Keratinocyte (primary cell): Measurements from ENCODE around the gene GNAS-AS1. TPM values are rescaled to one million over a fixed set of nuclear protein-coding genes. Genes with fewer than 3 reads are reported as not detected.

Experiments
- DNase-seq: peaks from one replicate; pipeline ENCODE4 v3.0.0-alpha.2; 2011; ENCODE audit warnings: low read depth, missing footprints, low spot score
- FAIRE-seq: peaks from 2 replicates; lab custom pipeline; 2011; peaks lifted over from hg19 to GRCh38; lab: Jason Lieb, UNC
- H2AFZ ChIP-seq: 2 replicates; pipeline ENCODE4 v1.6.0; 2012; ENCODE audit warnings: low read length, control low read depth, inconsistent platforms; ENCODE audit not compliant: control insufficient read depth
- H3K27ac ChIP-seq: 2 replicates; pipeline ENCODE4 v1.5.1; 2011; ENCODE audit warnings: low read length; ENCODE audit not compliant: control insufficient read depth, insufficient read depth
- H3K27me3 ChIP-seq: 3 replicates; pipeline ENCODE4 v1.6.0; 2011; ENCODE audit warnings: low read length; ENCODE audit not compliant: control insufficient read depth, insufficient read depth; ENCODE audit errors: extremely low read depth
- H3K36me3 ChIP-seq, 2 experiments: 2 replicates in 1 of 2; 3 replicates in 1 of 2; pipeline ENCODE4 v1.5.1; 2011; ENCODE audit warnings: low read length in 2 of 2, mild to moderate bottlenecking in 1 of 2; ENCODE audit not compliant: control insufficient read depth in 2 of 2, insufficient read depth in 2 of 2; ENCODE audit errors: extremely low read depth in 1 of 2
- H3K4me1 ChIP-seq: 3 replicates; pipeline ENCODE4 v1.5.1; 2011; ENCODE audit warnings: low read length; ENCODE audit not compliant: control insufficient read depth, insufficient read depth; ENCODE audit errors: extremely low read depth
- H3K4me2 ChIP-seq: 3 replicates; pipeline ENCODE4 v1.6.0; 2011; ENCODE audit warnings: low read depth, low read length; ENCODE audit not compliant: control insufficient read depth, insufficient read depth; ENCODE audit errors: extremely low read depth
- H3K4me3 ChIP-seq, 3 experiments: fragments of 200-600 bp in 1 of 3; sonication (generic) in 1 of 3; 2 replicates in 2 of 3; 3 replicates in 1 of 3; pipeline ENCODE4 v1.5.1; 2011 to 2016; ENCODE audit warnings: low read length in 3 of 3, mild to moderate bottlenecking in 3 of 3, control low read depth in 2 of 3, inconsistent platforms in 1 of 3, low read depth in 1 of 3, mixed read lengths in 1 of 3, mixed run types in 1 of 3, moderate library complexity in 1 of 3; ENCODE audit not compliant: control insufficient read depth in 2 of 3, insufficient read depth in 2 of 3; ENCODE audit errors: extremely low read depth in 1 of 3
- H3K79me2 ChIP-seq: 2 replicates; pipeline ENCODE4 v1.6.0; 2012; ENCODE audit warnings: low read length; ENCODE audit not compliant: control insufficient read depth, insufficient read depth
- H3K9ac ChIP-seq: 3 replicates; pipeline ENCODE4 v1.6.0; 2011; ENCODE audit warnings: low read length; ENCODE audit not compliant: control insufficient read depth, insufficient read depth; ENCODE audit errors: extremely low read depth
- H3K9me1 ChIP-seq: 3 replicates; pipeline ENCODE4 v1.6.0; 2011; ENCODE audit warnings: low read length; ENCODE audit not compliant: control insufficient read depth, insufficient read depth; ENCODE audit errors: extremely low read depth
- H3K9me3 ChIP-seq: 2 replicates; pipeline ENCODE4 v1.5.1; 2012; ENCODE audit warnings: low read depth, low read length; ENCODE audit not compliant: control insufficient read depth
- H4K20me1 ChIP-seq: 3 replicates; pipeline ENCODE4 v1.6.0; 2011; ENCODE audit warnings: low read length; ENCODE audit not compliant: control insufficient read depth, insufficient read depth; ENCODE audit errors: extremely low read depth
- CTCF ChIP-seq, 3 experiments: IDR thresholded peaks in 1 of 3; conservative IDR thresholded peaks in 1 of 3; optimal IDR thresholded peaks in 1 of 3; 2 replicates in 2 of 3; 3 replicates in 1 of 3; pipeline versions ENCODE3 to v1.5.1; 2011; ENCODE audit warnings: low read length in 3 of 3, mild to moderate bottlenecking in 3 of 3, moderate library complexity in 2 of 3, control low read depth in 1 of 3, inconsistent platforms in 1 of 3; ENCODE audit not compliant: insufficient read depth in 2 of 3; ENCODE audit errors: extremely low read depth in 1 of 3
- EZH2 ChIP-seq: IDR thresholded peaks from one replicate; pipeline ENCODE4 v1.6.1; 2012; ENCODE audit warnings: inconsistent platforms, mild to moderate bottlenecking, low read length, moderate library complexity
- dilution Hi-C: fragments of 300-500 bp; cut with MboI; formaldehyde crosslinking; loops from one replicate; pipeline ENCODE4 v1.7.0; 2020; ENCODE audit warnings: low sequenced_read_pairs; ENCODE audit not compliant: extremely low pct_ligation_motif_present
- polyA plus RNA-seq, 5 experiments: library from polyadenylated mRNA; depleted of rRNA in 3 of 5; stranded (reverse) in 3 of 5; stranded (forward) in 1 of 5; unstranded in 1 of 5; fragments of >200 nt; gene quantifications; 1 replicate in 1 of 5; 2 replicates in 3 of 5; 3 replicates in 1 of 5; pipeline versions ENCODE4 v1.2.1 to v1.2.3, GENCODE V29; 2011 to 2012; ENCODE audit warnings: missing spikeins in 2 of 5, low read depth in 1 of 5, low replicate concordance in 1 of 5

Gene GNAS-AS1
- polyA plus RNA-seq, 1 donor (not counting 4 experiments of a cell fraction or from before 2014, with no cell fraction given), result 0.31 TPM

DNA sequence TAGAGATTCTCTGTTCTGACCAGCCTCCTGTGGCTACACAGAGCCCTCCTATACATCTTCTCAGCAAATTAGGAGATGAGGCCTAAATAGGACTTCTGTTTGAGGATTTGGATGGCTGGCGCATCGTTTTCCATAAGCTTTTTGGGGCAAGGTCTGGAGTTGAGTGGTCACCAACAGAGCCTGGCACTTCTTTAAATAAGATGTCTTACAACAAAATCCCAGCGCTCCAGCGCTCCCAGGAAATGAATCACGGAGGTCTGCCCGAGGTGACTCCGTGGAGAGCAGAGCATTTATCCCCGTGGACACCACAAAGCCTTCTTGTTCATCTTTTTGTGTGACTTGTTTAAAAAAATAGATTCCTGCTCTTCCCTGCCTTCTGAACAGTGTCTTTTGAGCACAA lies 75.3 kb downstream of the GNAS-AS1 start:
- Histone ChIP-seq H3K9ac (no peak overlapping the region), H3K4me3 (no peak overlapping the region), H3K79me2 (no peaks in the 10 kb centered on the region), H3K27me3 (peaks cover 61% of the 10 kb centered on the region), H3K9me1 (no peaks in the 10 kb centered on the region), H3K4me2 (no peak overlapping the region), H3K4me1 (no peaks in the 10 kb centered on the region), H3K9me3 (no peaks in the 10 kb centered on the region), H3K27ac (no peak overlapping the region), H2AFZ (no peak overlapping the region), H4K20me1 (no peaks in the 10 kb centered on the region), H3K36me3 (no peaks in the 10 kb centered on the region)
- dilution Hi-C loops, result no loop called here
- no peak for TF ChIP-seq EZH2
- no peak for TF ChIP-seq CTCF (optimal IDR thresholded peaks at IDR 0.05 in 1 of 3, IDR thresholded peaks at IDR 0.05 in 1 of 3, conservative IDR thresholded peaks at IDR 0.05 in 1 of 3; ENCODE audit: extremely low read depth in 1 of 3, insufficient read depth in 2 of 3, low read length in 3 of 3)
- no peak for DNase-seq
- no peak for FAIRE-seq

DNA sequence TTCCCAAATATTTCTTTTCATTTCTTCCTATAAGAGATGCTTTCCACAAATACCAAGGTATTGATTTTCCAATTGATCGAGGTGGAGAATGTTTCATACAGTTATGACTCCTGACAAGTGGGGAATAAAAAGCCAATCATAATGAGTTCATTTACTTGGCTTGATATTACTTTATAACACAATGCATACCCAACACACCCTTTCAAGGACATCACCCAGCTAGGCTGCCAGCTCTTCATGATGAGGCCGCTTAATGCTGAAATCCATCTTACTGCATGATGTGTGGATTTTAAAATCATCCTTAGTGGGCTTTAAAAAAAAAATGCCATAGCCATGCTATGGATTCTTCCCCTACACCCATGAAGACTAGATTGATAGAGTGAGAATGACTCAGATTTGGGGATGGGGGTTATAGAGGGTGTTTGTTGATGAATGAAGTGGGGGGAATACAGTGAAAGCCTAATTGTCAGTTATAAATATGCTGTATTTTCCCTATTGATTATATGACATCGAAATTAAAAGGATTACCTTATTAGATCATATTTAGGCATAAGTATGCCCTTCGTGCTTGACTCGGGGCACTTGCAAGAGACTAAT lies 75.9 kb downstream of the GNAS-AS1 start:
- Histone ChIP-seq H3K4me3 (no peak overlapping the region), H3K27ac (no peak overlapping the region), H3K79me2 (no peaks in the 10 kb centered on the region), H3K9ac (no peak overlapping the region), H3K4me1 (no peaks in the 10 kb centered on the region), H3K4me2 (no peak overlapping the region), H3K9me1 (no peaks in the 10 kb centered on the region), H3K9me3 (no peaks in the 10 kb centered on the region), H3K27me3 (peaks cover 58% of the 10 kb centered on the region), H3K36me3 (no peaks in the 10 kb centered on the region), H2AFZ (no peak overlapping the region), H4K20me1 (no peaks in the 10 kb centered on the region)
- TF ChIP-seq CTCF (optimal IDR thresholded peaks at IDR 0.05 in 1 of 3, IDR thresholded peaks at IDR 0.05 in 1 of 3, conservative IDR thresholded peaks at IDR 0.05 in 1 of 3; ENCODE audit: extremely low read depth in 1 of 3, insufficient read depth in 2 of 3, low read length in 3 of 3) (no peak), EZH2 (no peak)
- DNase-seq (no peak), FAIRE-seq (no peak)
- dilution Hi-C loops, result no loop called here
